ENCODE data around the gene KIRREL3.

The KIRREL3 gene

DNA sequence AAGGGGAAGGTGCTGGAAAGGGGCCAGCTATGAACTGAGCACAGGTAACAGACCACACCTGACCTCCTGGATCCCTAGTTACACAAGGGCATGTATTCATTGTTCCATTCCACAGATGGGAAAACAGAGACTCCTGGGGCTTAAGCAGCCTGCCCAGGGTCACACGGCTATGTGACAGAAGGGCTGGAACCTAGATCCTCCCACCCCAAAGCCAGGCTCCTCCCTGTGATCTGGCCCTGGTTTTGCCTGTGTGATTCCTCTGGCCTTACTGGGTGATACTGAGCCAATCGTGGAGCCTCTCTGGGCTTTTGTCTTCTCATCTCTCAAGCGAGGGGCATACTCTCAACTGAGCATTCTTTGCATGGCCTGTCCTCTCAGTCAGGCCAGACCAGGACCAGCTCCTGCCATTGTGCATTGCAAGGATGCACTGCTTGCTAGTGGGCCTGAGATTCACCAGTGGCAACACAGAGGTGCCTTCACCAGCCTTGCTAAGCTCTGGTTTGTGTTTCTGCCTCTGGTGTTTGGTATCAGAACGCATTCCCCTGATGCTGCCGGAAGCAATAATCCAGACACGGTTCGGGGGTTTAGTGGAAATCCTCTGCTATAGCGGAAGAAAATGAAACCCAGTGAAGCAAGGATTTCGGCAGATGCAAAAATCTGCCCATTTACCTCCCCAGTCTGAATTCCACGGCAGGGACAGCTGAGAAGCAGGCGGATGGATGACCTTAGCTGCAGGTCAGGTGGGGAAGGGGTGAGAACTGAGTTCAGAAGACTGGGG is 418.5 kb downstream of the KIRREL3 start:
- H3K4me3 ChIP-seq (ENCODE audit: low read length) = no peak overlapping the region
- TF ChIP-seq CTCF (conservative IDR thresholded peaks at IDR 0.05; ENCODE audit: low read depth, low read length) = no peak
- DNase-seq (ENCODE audit: low read depth) = no peak

- TF ChIP-seq CTCF (conservative IDR thresholded peaks at IDR 0.05; ENCODE audit: low read depth, low read length) = no peak
- no peak overlapping the region for H3K4me3 ChIP-seq (ENCODE audit: low read length)
- DNase-seq (ENCODE audit: low read depth) = no peak
These were observed 422.1 kb downstream of the KIRREL3 start for GRCh38 chr11:126578426-126578825.

GRCh38 chr11:126578021-126578420 is 422.5 kb downstream of the KIRREL3 start:
- DNase-seq (ENCODE audit: low read depth) = no peak
- TF ChIP-seq CTCF (conservative IDR thresholded peaks at IDR 0.05; ENCODE audit: low read depth, low read length) = no peak
- no peak overlapping the region for H3K4me3 ChIP-seq (ENCODE audit: low read length)

- no peak overlapping the region for H3K4me3 ChIP-seq (ENCODE audit: low read length)
- DNase-seq (ENCODE audit: low read depth) = no peak
- TF ChIP-seq CTCF (conservative IDR thresholded peaks at IDR 0.05; ENCODE audit: low read depth, low read length) = no peak
These were observed 424.7 kb downstream of the KIRREL3 start for GRCh38 chr11:126575849-126576248.

DNA sequence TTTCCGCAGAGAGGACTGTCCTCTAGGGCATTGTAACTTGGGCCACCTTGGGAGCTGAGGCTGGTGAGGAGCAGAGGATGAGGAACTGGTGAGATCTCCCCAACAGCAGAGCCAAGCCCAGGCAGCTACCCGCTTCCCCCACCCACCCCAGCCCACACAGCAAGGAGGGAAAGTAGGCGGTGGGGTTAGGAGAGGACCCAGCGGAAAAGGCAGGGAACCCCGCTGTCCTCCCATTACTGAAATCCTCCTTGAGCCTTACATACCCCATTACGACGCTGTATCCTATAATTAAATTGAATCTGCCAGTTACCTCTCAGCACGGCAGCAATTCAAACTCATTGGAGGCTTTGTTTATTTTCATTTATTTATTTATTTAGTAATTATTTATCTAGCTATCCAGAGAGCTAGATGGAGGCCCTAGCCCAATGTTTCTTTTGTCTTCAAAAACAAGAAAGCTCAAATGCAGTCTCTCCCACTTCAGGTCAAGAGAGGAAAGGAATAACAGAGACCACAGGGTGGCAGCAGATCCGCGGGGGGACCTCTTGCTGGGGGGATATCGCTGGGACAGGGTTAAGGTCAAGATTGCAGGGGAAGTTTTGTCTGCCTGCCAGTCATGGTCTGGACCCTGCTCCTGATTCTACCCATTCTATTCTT is 427.1 kb downstream of the KIRREL3 start:
- TF ChIP-seq CTCF (conservative IDR thresholded peaks at IDR 0.05; ENCODE audit: low read depth, low read length) = peak; percentile 29
- H3K4me3 ChIP-seq (ENCODE audit: low read length) = no peak overlapping the region
- no peak for DNase-seq (ENCODE audit: low read depth)

DNA sequence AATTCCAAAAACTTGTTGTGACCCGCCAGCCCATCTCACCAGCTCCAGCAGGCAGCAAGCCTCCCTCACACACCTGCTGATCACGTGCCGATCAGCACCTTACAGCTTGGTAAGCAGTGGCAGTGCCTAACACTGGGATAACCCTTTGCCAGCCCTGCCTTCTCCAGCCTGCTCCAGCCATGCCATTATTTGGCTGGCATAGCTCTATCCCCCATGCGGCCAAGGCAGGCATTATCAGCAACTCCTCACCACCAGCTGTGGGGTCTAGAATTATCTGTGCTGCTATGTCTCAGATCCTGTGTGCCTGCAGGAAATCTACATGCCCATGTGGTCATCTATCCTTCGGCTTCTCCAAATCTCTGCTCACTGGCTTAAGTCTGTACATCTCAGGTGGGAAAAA is 430.1 kb downstream of the KIRREL3 start:
- H3K4me3 ChIP-seq (ENCODE audit: low read length) = no peak overlapping the region
- TF ChIP-seq CTCF (conservative IDR thresholded peaks at IDR 0.05; ENCODE audit: low read depth, low read length) = no peak
- no peak for DNase-seq (ENCODE audit: low read depth)

DNA sequence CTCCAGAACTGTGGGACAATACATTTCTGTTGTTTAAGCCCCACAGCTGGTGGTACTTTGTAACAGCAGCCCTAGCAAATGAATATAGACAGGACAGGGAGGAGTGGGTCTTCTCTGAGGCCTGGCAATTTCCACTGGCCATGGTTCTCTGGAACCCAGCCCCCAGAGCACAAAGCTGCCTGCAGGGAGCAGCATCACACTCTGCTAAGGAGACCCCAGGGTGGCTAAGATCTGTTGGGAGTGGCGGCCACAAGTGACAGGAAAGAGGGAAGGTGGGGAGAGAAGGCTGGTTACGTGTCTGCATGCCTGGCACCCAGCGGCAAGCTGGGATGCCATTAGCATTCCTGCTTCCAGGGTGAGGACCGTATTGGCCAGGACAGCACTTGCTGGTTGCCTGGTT is 433.2 kb downstream of the KIRREL3 start:
- no peak overlapping the region for H3K4me3 ChIP-seq (ENCODE audit: low read length)
- DNase-seq (ENCODE audit: low read depth) = no peak
- no peak for TF ChIP-seq CTCF (conservative IDR thresholded peaks at IDR 0.05; ENCODE audit: low read depth, low read length)
